UCSD-AML1 (cell line): Measurements from ENCODE around the gene RRP15.
"Not testable (repeated sequence)": the region's sequence is repeated elsewhere in the genome, so short reads cannot be mapped to it uniquely, and the experiment has no call there.

Source experiments
- DNase-seq: peaks from one replicate; lab custom pipeline; 2025; ENCODE audit not compliant: unreplicated experiment; lab: John Stamatoyannopoulos, UW

The RRP15 gene

DNA sequence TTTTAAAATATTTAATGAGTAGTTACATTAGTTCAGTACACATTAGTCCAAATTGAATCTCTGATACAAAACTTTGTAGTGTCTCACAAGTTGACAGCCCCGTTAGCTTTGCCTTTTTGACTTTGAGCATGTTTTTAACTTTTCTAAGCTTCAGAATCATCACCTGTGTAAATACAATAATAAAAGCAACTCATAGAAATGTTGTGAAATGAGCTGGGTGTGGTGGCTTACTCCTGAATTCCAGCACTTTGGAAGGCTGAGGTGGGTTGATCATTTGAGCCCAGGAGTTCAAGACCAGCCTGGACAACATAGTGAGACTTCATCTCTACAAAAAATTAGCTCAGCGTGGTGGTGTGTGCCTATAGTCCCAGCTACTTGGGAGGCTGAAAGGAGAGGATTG, 11.1 kb downstream of the RRP15 start:
- DNase-seq: no peak

DNA sequence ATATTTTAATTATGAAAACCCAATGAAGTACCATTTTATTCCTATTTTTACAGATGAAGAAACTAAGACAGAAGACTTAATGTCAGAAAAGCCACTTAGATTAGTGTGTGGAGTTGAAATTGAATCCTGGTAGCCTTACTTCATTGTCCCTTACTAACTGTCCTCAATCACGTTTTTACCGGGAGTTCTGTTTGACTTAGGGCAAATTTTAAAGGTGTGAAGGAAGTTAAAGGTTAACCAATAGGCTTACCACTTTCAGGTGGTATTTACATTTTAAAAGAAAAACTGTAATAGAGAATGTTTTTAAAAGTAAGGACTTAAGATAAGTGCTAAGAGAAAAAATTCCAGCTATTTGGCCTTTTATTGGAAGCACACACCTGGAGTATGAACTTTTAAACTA, 12.4 kb downstream of the RRP15 start:
- DNase-seq: no peak

DNA sequence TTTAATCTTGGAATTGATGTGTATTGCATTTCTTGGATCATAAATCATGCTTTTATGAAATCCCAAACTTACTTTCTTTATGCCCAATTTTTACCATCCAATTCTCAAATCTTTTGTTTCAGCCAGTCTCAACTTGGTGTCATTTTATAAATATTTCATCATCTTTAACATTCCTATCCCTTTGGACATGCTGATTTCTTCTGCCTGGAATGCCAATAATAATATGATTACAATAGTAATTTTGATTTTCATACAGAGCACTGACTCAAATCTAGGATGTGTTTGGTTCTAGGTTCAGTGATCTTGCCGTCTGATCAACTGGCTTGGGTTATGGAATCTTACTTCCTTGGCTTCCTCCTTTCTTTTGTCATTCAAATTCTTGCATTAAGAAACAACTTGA, 12.8 kb downstream of the RRP15 start:
- DNase-seq: no peak

DNA sequence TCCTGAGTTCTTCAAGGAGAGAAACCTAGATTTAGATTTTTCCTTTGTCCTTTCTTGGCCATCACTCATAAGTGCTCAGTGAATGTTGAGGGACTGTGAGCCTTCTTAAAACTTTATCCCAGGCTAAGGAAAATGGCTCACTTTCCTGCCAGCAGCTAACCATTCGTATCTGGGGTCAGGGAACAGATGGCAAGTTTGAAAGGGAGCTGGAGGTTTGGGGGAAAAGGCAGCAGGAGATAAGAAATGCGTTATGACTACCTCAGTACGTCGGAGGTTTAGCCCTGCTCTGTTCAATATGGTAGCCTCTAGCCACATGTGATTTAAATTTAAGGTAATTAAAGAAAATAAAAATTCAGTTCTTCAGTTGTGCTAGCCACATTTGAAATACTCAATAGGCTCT, 13.3 kb downstream of the RRP15 start:
- DNase-seq: no peak

DNA sequence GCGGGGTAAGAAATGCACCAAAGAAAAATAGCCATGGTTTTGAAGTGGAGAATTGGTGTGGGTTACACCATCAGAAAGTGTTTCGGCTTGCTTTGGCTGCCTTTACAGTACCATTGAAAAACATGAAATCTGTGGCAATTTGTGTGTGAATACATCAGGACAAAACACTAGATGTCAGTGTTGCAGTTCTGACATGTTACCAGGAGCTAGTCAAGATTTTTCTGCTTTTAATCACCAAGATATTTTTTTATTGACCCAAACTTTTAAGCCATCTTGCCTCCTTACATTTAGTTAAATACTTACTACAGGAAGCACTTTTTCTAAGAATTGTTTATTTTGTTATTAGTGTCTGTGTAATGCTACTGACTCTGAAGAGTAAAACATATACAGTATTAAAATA, 14.3 kb downstream of the RRP15 start:
- no peak for DNase-seq

DNA sequence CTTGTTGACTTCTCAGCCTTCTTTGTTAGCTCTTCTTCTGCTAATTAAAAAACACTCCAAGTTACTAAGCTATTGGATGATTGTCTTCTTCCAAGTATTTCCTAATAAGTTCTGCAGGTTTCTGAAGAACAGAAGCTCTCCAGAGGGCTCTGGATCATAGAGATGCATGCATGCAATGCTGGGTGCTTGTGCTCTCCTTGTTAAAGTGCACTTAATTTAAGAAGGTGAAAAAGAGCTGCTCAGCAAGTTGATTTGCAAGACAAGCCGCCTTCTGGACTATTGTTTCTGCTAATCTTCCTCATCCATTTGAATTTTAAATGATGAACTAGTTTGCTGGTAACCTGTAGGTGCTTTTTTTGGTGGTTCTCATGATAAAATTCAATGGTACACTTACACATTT, 16.1 kb downstream of the RRP15 start:
- no peak for DNase-seq

DNA sequence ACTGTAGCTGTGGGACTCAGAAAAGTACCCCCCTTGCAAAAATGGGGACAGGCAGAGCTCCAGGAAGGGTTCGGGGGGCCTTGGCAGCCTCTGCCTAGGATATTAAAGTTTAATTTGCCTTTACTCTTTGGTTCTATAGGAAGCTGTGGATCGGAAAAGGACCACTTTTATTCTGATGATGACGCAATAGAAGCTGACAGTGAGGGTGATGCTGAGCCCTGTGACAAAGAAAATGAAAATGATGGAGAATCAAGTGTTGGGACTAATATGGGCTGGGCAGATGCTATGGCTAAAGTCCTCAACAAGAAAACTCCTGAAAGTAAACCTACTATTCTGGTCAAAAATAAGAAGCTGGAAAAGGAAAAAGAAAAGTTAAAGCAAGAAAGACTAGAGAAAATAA, 17.1 kb downstream of the RRP15 start:
- DNase-seq: no peak

DNA sequence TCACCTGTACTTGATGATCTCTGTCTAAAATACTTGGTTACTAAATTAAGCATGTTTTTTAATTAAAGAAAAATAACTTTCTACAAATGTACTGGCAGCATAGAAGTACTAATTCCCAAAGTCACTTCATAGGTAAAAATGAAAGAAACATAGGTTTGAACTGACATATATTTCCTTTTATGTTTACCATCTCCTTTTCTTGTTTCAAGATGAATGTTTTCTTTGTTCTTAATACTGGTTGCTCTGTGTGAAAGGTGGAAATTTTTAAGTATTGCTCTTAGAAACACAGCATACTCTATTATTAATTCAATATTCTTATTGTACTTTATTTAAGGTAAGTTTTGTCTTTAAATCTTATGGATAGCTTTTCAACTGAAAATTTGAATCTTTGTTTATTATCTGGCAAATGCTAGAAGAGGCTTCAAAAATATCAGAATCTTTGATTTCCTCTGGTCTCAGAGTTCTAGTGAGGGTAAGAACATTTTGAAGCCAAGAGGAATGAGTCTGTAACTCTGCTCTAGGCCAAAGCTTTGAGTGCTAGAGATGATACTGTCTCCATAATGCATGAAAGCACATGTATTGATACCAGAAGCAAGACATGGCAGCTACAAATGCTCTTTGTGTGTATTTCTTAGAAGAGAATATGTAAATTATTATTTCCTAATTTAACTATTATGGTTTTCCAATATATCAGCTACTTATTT, 18.2 kb downstream of the RRP15 start:
- DNase-seq: no peak

DNA sequence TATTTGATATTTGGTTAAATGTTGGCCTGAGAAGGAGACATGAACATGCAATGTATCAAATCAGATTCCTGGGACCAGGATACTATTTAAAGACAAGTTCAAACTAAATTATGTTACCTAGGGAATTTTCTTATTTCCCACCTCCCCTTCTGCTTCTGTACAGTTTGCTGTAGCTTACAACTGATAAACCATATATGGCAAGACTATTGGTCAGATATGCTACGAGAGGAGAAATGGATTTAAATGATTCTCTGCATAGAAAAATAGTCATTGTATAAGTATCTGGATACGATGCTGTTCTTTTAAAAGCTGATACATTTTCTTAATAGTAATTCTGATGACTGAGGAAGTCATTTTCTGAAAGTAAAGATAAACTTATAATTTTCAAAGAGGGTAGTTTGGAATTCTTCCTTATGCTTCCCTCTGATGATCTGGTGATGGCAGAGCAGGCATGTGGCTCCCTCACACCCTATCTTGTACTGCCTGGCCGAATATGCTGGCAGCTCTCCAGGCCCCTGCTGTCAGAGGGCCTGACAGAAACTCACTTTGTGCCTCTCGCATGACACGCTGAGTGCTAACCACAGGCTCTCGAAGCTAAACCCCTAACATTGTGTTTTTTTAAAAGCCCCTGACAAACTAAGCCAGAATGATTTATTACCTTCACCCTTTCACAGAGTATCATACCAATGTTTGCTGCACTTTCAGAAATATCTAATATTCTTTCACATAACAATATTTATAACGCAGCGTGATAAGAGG, 19.4 kb downstream of the RRP15 start:
- peak; percentile 10 for DNase-seq

DNA sequence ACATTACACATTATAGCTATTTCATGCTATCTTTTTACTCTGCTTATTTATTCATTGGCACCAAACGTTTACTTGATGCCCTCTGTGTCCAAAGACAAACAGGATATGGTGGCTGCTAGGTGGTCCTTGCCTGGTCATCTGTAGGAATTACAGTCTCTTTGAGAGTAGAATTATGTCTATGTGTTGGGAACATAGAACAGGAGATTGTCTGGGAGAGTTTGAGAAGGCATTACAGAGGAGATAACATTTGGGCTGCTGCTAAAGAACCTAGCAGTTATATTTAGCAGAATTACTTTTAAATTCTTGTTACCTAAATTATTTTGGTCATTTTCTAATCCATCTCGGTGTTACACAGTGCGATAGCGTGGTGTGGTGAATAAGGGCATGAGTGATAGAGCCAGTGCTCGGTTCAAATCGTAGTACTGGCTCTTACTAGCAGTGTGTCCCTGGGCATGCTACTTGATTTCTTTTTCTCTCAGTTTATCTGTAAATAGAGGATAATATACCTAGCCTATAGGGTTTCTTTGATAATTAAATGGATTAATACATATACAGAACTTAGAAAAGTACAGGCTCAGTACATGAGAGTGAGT, 20.5 kb downstream of the RRP15 start:
- no peak for DNase-seq

DNA sequence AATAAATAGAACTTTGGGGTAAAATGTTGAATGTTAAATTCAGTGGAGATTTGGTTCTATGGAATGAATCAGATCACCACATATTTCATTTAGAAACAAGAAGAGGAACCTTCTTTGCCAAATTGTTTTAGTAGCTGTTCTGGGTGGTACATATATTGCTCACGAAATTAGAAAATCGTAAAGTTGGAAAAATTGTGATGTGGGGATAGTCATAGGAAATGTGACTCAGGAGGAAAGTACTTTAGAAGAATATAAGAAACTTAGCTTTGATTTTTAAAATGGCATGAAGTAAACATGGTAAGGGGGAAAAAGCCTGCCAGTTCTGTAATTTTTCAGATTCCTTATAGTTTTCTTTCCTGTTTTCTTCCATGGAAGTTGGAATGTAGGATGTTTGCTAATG, 27.4 kb downstream of the RRP15 start:
- DNase-seq: no peak

DNA sequence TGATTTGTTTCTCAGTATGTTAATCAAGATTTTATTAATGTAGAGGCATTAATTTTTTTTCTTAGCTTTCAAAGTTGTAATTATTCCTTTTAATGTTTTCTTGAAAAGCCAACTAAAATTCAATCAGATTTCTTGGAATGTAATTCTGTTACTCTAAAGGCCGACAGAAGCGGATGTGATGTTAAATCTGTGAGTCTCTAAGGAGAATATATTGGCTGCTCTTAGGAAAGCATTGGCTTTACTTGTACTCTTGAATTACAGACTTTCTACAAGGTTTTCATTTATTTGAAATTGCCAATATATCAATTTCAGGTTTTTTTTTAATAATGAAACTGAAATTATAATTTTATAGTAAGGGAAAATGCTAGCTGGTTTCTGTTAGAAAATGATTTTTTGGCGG, 29.2 kb downstream of the RRP15 start:
- no peak for DNase-seq

DNA sequence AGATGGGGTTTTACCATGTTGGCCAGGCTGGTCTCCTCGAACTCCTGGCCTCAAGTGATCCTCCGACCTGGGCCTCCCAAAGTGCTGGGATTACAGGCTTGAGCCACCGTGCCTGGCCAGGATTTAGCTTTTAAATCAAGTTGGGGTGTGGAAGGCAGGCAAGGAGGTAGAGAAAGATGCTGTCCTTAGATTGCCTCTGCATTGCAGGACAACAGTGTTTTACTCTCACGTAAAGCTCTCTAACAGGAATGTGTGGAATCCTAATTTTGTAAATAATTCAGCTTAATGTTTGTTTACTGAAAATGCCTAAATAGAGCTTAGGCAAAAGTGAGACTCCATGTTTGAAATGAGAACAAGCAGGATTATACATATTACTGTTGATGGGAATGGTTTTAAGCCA, 30.5 kb downstream of the RRP15 start:
- DNase-seq: no peak

DNA sequence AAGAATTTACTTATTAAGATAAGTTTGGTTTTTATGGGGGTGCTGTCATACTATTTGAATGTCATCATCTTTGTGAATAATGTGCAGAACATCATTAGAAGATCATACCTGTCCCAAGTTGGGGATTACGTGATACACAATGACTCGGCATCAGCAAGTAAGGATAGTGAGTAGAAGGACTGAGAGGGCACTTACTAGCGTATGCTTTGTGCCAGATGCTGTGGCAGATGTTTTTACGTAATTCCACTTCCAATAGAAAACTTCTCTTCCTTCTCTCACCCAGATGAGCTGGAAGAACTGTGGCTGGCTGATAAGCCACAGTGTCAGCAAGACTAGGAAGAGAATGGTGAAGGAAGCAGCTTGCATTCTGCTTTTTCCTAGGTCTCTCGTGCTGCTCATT, 32.0 kb downstream of the RRP15 start:
- DNase-seq: no peak

DNA sequence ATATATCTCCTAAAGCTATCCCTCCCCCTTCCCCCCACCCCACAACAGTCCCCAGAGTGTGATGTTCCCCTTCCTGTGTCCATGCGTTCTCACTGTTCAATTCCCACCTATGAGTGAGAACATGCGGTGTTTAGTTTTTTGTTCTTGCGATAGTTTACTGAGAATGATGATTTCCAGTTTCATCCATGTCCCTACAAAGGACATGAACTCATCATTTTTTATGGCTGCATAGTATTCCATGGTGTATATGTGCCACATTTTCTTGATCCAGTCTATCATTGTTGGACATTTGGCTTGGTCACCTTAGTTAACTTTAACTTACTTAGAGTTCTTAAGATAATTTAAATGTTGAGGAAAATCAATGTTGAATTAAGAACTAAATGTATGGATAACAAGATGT, 35.1 kb downstream of the RRP15 start:
- not testable (repeated sequence) for DNase-seq

DNA sequence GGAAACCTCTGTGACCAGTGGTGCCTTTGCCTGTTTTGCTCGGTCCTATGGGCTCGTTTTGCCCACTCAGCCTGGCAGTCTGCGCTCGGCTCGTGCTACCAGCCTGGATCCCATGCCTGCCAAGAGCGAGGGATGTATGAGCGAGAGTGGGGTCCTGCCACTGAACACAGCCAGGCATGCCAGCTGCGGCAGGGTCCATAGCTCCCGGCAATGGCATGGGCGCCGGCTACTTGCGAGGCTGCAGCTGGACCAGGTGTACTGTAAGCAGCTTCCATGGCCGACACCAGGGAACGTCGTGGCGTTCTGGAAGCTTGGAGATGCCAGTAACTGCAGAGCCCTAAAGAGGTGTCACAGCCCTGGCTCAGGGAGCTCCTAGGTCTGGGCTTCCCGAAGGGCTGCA, 37.7 kb downstream of the RRP15 start:
- no peak for DNase-seq

DNA sequence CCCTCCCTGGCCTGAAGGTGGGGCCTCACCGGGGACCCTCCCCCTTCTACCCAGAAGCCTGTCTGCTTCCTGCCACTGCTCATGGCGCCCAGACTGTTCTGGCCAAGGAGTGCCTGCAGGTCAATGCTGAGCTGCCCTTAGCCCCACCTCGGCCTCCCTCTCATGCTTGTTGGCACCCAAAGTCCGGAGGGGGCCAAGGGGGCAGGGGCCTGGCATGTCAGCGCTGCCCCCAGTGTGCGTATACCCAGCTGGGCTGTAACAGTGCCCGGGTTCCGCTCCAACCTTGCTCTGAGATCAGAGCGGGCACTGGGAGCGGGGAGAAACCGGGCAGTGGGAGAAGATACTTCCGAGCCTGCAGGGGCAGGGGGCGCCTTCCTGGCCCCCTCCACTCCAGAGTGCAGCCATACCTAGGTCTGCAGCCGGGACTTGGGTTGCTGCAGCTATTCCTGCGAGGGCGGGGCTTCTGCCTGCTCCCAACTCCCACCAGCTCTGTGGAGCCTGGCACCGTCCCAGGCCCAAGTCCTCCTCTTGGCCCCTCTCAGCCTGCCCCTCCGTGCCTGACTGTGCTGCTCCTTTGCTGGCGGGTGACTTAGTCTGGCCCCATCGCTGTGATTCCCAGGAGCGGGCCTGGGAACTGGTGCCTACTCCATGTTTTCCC, 38.6 kb downstream of the RRP15 start:
- DNase-seq: no peak

DNA sequence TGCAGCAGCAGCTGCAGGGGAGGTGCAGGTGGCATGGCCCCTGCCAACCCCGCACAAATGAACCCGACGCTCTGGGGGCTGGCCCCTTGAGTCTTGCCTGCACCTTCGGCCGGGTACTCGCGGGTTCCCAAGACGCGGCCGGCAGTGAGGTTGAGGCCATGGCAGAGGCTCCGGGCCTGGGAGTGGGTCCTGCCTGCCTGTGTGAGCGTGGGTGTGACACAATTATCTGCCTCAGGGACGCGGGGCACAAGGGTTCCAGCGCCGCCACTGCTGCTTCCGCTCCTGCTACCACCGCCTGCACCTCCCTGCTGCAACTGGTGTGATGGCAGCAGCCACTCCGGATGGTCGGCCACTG, 39.1 kb downstream of the RRP15 start:
- no peak for DNase-seq

DNA sequence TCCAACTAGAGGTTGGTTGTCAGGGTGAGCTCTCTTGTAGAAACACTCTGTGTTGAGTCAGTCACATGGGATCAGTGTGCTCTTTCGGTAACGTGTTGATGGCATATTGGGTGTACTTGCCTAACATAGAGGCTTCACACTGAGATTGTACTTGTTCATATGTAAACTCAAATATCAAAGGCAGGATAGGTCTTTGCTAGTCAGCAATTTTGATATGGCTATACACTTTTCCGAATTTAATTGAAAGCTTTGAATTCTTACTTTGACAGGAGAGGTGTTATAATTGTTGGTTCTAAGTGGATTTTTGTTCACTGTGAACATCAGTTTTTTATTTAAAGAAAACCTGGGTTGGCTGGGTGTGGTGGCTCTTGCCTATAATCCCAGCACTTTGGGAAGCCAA, 43.7 kb downstream of the RRP15 start:
- no peak for DNase-seq

DNA sequence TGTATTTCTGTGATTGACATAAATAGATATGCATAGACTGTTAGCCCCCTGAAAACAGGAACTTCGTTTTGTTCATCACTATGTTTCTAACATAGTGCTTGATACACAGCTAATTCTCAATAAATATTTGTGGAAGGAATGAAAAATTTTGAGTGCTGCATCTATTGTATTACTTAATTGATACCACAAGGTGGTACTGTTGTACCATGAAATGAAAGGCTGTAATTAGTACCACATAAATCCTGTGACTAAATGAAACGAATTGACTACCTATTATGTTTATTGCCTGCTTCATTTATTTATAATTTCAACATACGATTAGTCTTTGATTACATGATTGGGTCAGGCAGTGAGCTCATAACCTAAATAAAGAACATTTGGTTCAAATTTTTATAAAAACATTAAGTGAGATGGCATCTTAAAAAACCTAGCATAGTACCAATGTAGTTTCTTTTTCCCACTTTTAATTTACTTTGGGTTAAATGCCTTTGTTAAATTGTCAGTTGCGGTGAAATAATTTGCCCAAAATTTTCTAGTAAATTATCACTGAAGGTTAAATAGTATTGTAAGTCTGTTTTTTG, 45.0 kb downstream of the RRP15 start:
- no peak for DNase-seq

DNA sequence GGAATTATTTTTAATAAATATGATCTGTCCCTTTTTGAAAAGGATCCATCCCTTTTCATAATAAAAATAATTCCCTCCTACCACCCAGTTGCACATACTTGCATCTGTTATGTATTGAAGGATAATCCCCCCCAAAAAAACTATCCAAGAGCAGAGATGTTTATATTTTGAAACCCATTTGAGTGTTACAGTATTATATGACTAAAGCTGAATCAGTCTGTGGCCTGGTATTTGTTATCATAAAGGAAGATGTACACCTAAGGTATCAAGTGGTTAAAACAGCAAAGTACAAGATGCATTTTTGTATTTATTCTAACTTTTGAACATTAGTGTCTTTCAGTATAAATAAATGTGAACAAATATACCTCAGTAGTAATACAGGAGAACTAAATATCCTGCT, 47.3 kb downstream of the RRP15 start:
- DNase-seq: no peak

DNA sequence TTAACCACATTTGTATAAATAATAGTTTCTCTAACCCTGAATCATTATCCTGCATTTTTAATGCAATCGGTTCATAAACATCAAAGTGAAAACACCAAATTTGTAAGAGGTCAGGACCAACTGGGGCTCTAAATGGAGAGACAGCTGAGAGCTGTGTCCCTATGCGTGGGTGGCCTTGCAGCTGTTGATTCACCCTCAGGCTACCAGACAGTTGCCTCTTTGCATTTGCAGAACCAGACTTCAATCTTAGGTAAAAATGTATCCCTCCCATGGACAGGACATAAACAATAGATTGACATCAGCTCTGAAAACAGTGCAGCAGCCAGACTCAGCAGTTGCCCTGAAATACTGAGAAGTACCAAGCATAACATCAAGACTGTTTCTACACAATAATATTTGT, 51.2 kb downstream of the RRP15 start:
- no peak for DNase-seq
